CD1c-positive myeloid dendritic cell (primary cell): ENCODE results near the gene PSRC1.

Experiments used
- DNase-seq: peaks from one replicate; pipeline ENCODE4 v3.0.0-alpha.2; 2016; ENCODE audit errors: extremely low spot score

PSRC1 gene

GRCh38 chr1:109272021-109272799 is 10.7 kb downstream of the PSRC1 start:
- DNase-seq: no peak

GRCh38 chr1:109271458-109271857 is 11.5 kb downstream of the PSRC1 start:
- no peak for DNase-seq

- DNase-seq: no peak
Measured at GRCh38 chr1:109270623-109271317, 12.2 kb downstream of the PSRC1 start.

- no peak for DNase-seq
Measured at GRCh38 chr1:109269981-109270622, 12.8 kb downstream of the PSRC1 start.

- DNase-seq: no peak
Measured at GRCh38 chr1:109269212-109269980, 13.5 kb downstream of the PSRC1 start.

GRCh38 chr1:109268431-109269211 is 14.3 kb downstream of the PSRC1 start:
- DNase-seq: no peak

- no peak for DNase-seq
Measured at GRCh38 chr1:109267743-109268300, 15.1 kb downstream of the PSRC1 start.

GRCh38 chr1:109266965-109267364 is 16.0 kb downstream of the PSRC1 start:
- no peak for DNase-seq

GRCh38 chr1:109265741-109266330 is 17.1 kb downstream of the PSRC1 start:
- no peak for DNase-seq

GRCh38 chr1:109265016-109265415 is 17.9 kb downstream of the PSRC1 start:
- DNase-seq: no peak

- no peak for DNase-seq
Measured at GRCh38 chr1:109264379-109264755, 18.6 kb downstream of the PSRC1 start.

GRCh38 chr1:109263597-109264378 is 19.2 kb downstream of the PSRC1 start:
- DNase-seq: peak; percentile 89

- DNase-seq: no peak
Measured at GRCh38 chr1:109263234-109263596, 19.7 kb downstream of the PSRC1 start.

GRCh38 chr1:109262231-109263055 is 20.5 kb downstream of the PSRC1 start:
- no peak for DNase-seq

GRCh38 chr1:109261578-109261977 is 21.4 kb downstream of the PSRC1 start:
- no peak for DNase-seq

GRCh38 chr1:109261006-109261405 is 21.9 kb downstream of the PSRC1 start:
- DNase-seq: no peak

GRCh38 chr1:109259674-109260557 is 23.0 kb downstream of the PSRC1 start:
- DNase-seq: no peak
